ENCODE data around the gene RALGAPA1.

DNA sequence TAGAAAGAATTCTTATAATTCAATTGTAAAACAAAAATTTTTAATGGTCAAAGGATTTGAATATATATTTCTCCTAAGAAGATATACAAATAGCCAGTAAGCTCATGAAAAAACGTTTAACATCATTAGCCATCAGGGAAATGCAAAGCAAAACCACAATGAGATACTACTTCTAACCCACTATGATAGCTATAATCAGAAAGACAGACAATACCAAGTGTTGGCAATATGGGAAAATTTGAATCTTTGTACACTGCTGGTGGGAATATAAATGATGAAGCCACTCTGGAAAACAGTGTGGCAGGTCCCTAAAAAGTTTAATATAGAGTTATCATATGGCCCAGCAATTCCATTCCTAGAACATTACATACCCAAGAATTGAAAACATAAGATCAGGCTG is 25.4 kb downstream of the RALGAPA1 start:
- TF ChIP-seq, protein P1, sequence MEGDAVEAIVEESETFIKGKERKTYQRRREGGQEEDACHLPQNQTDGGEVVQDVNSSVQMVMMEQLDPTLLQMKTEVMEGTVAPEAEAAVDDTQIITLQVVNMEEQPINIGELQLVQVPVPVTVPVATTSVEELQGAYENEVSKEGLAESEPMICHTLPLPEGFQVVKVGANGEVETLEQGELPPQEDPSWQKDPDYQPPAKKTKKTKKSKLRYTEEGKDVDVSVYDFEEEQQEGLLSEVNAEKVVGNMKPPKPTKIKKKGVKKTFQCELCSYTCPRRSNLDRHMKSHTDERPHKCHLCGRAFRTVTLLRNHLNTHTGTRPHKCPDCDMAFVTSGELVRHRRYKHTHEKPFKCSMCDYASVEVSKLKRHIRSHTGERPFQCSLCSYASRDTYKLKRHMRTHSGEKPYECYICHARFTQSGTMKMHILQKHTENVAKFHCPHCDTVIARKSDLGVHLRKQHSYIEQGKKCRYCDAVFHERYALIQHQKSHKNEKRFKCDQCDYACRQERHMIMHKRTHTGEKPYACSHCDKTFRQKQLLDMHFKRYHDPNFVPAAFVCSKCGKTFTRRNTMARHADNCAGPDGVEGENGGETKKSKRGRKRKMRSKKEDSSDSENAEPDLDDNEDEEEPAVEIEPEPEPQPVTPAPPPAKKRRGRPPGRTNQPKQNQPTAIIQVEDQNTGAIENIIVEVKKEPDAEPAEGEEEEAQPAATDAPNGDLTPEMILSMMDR (CRISPR knock-in tag; IDR thresholded peaks at IDR 0.05): no peak
- TF ChIP-seq MAX (IDR thresholded peaks at IDR 0.05) (no peak), CBFB (CRISPR knock-in tag; IDR thresholded peaks at IDR 0.05) (no peak), RBAK (CRISPR knock-in tag; IDR thresholded peaks at IDR 0.05) (no peak), ZNF24 (IDR thresholded peaks at IDR 0.05) (no peak), EZH2 (conservative IDR thresholded peaks at IDR 0.05; ENCODE audit: low read depth, low read length) (no peak), TBL1XR1 (IDR thresholded peaks at IDR 0.05; ENCODE audit: borderline replicate concordance, low read length, partially characterized antibody) (no peak), EP300 (IDR thresholded peaks at IDR 0.05; ENCODE audit: low read depth in 2 of 2, low read length in 2 of 2) (no peak), EP300 (CRISPR knock-in tag; IDR thresholded peaks at IDR 0.05; ENCODE audit: borderline replicate concordance) (no peak), HDAC2 (CRISPR knock-in tag; IDR thresholded peaks at IDR 0.05) (no peak)
